GM12801 (cell line): Measurements from ENCODE around the gene SLCO3A1.

Experiments
- TF ChIP-seq, protein P1 (sequence below): IDR thresholded peaks from one replicate; pipeline ENCODE4 v1.5.1; 2011; ENCODE audit warnings: control low read depth; ENCODE audit not compliant: insufficient read length; ENCODE audit errors: extremely low read depth

The SLCO3A1 gene

DNA sequence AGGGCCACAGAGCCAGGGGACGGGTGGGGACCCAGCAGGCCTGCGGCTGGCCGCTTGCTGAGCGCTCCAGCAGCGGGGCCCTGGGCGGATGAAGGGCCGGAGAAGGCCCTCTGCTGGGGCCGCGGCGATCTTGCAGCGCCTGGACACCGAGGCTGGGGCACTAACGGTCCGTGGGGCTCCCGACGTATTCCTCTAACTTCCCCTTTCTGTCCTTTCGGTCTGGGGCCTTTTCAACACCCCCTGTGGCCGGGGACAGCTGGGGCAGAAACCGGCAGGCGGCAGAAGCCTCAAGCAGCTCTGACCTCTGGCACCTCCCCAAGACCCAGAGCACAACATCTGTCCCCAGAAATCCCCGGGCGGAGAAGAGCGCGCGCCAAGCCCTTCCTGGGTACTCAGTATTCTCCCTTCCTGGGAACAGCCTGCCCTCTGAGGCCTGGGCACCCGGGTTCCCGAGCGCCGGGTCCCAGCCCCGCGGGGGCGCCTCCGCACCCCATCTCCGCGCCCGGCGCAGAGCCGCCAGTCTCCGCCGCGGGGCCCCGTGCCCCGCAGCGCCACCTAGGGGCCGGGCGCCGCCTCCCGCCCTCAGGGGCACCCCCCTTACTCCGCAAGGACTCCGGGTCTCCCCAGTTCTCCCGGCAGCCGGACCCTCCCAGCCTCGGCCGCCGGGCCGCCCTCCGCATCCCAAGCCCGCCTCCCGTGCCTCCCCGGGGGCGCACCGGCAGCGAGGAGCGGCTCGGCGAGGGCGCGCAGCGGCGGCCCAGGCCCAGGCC, 582 bp upstream of the SLCO3A1 start:
- TF ChIP-seq, protein P1, sequence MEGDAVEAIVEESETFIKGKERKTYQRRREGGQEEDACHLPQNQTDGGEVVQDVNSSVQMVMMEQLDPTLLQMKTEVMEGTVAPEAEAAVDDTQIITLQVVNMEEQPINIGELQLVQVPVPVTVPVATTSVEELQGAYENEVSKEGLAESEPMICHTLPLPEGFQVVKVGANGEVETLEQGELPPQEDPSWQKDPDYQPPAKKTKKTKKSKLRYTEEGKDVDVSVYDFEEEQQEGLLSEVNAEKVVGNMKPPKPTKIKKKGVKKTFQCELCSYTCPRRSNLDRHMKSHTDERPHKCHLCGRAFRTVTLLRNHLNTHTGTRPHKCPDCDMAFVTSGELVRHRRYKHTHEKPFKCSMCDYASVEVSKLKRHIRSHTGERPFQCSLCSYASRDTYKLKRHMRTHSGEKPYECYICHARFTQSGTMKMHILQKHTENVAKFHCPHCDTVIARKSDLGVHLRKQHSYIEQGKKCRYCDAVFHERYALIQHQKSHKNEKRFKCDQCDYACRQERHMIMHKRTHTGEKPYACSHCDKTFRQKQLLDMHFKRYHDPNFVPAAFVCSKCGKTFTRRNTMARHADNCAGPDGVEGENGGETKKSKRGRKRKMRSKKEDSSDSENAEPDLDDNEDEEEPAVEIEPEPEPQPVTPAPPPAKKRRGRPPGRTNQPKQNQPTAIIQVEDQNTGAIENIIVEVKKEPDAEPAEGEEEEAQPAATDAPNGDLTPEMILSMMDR, result no peak

- TF ChIP-seq, protein P1, result no peak
Measured at GRCh38 chr15:91853948-91854638, 585 bp downstream of the SLCO3A1 start.

- TF ChIP-seq, protein P1, result no peak
Measured at GRCh38 chr15:91854639-91854990, 1.1 kb downstream of the SLCO3A1 start.

- TF ChIP-seq, protein P1, result no peak
Measured at GRCh38 chr15:91855241-91855640, 1.7 kb downstream of the SLCO3A1 start.

DNA sequence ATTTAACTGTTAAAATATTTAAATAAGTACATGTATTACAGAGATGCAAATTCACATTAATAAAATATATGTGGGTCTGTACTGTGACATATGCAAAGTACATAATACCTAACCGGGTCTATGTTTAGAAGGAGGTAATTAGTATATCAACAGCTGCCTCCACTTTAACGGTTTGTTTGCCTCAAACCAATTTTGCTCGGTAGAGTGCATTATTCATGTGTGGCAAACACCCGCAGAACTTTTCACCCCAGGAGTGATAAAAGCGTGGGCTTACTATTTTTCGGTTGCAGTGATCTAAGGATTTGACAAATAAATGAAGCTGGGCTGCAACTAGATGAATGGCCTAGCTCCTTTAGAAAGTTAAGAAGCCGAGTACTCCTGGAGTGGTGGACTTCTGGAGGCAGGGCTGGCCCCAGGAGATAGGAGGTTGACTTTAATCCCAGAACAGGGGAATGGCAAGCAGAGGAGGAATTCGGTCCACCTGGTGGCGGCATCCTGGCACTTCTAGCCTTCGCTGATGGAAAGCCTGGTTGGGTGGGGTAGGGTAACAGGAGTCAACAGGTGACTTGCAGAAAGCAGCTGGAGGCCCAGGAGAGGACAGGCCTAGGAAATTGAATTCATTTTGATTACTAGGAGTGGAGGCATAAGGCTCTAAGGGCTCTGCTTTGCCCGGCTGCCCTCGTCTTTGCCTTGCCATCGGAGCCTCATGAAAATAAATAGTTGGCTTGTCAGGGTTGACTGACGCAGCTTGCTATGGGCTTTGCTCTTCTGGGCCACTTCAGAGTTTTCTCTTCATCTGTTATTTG, 2.4 kb downstream of the SLCO3A1 start:
- TF ChIP-seq, protein P1, result no peak

- TF ChIP-seq, protein P1, result no peak
Measured at GRCh38 chr15:91857224-91857585, 3.7 kb downstream of the SLCO3A1 start.

DNA sequence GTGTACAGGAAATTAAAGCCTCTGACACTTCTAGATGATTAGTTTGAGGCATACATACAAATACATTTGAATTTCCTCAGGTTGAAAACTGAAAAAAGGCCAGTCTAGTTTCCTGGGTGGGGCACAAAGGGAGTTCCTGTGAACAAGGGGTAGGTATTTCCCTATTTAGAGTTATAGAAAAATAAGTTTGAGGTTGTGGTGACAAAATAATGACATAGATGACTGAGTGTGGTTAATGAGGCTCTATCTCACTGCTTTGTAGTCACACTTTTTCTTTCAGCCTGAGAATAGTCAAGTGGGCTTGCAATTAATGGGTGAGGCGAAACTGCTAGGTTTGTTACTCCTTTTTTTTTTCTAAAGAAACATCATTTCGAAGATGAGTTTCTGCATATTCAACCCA, 4.3 kb downstream of the SLCO3A1 start:
- TF ChIP-seq, protein P1, result no peak
